Neural crest cell (in vitro differentiated cells): ENCODE results near the gene MTCL1. TPM values are rescaled to one million over a fixed set of nuclear protein-coding genes. Genes with fewer than 3 reads are reported as not detected.

ENCODE experiments used
- DNase-seq: peaks from one replicate; pipeline ENCODE4 v3.0.0; 2021; ENCODE audit warnings: low read depth, mixed read lengths, low spot score
- H3K27ac Mint-ChIP-seq: one replicate; pipeline ENCODE4 v1.8.0; 2021; ENCODE audit warnings: mild to moderate bottlenecking, mixed read lengths; ENCODE audit not compliant: unreplicated experiment
- H3K27me3 Mint-ChIP-seq: 2 replicates; pipeline ENCODE4 v1.8.0; 2021; ENCODE audit warnings: low read depth, mild to moderate bottlenecking, mixed read lengths
- H3K36me3 Mint-ChIP-seq: 2 replicates; pipeline ENCODE4 v1.8.0; 2021; ENCODE audit warnings: low read depth, mild to moderate bottlenecking, mixed read lengths
- H3K4me1 Mint-ChIP-seq: 2 replicates; pipeline ENCODE4 v1.8.0; 2021; ENCODE audit warnings: mixed read lengths
- H3K4me3 Mint-ChIP-seq: one replicate; pipeline ENCODE4 v1.8.0; 2021; ENCODE audit warnings: mild to moderate bottlenecking, mixed read lengths
- H3K9me3 Mint-ChIP-seq: 2 replicates; pipeline ENCODE4 v1.8.0; 2021; ENCODE audit warnings: mixed read lengths
- CTCF ChIP-seq: fragments of 200-600 bp; sonication (generic); conservative IDR thresholded peaks from 2 replicates; pipeline ENCODE4 v1.5.0; 2021; ENCODE audit warnings: antibody characterized with exemption, mild to moderate bottlenecking
- total RNA-seq: library from RNA; stranded (reverse); gene quantifications from 2 replicates; pipeline ENCODE4 v1.2.1, GENCODE V29; 2021

The MTCL1 gene
- total RNA-seq, 1 donor from 2014 or later: 17.8 TPM

- Mint-ChIP-seq H3K9me3 (no peaks in the 10 kb centered on the region), H3K27me3 (no peaks in the 10 kb centered on the region), H3K4me3 (no peak overlapping the region), H3K4me1 (peaks cover 19% of the 10 kb centered on the region), H3K27ac (peak overlapping the region; percentile 31), H3K36me3 (peaks cover 15% of the 10 kb centered on the region)
- DNase-seq: no peak
- TF ChIP-seq CTCF: no peak
These were observed 62.0 kb downstream of the MTCL1 start for GRCh38 chr18:8767340-8767739.

DNA sequence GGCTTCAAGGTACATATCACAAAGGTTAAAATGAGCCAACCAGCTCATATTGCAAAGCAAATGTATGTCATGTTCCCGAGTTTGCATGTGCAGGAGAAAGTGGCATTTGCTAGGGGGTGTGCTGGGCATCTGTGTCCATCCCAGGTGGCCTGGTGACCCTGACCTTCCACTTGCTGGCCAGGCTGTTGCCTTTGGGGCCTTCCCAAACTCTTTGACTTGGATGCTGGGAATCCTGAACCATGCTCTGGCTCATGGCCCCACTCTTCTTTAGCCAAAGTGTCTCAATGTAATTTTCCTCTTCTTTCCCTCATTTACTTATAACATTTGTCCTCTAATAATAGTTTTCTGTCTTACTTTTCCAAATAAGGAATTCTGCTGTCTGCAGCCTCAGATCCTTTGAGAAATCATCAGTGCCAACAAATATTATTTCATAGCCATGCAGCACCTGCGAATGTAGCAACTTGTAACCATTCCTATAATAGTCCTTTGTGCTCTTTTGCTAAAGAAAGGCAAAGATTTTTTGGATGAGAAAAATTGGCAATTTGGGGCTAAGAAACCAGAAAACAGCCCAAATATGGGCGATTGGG is 64.2 kb downstream of the MTCL1 start:
- no peak for TF ChIP-seq CTCF
- Mint-ChIP-seq H3K9me3 (no peaks in the 10 kb centered on the region), H3K27me3 (no peaks in the 10 kb centered on the region), H3K4me3 (no peak overlapping the region), H3K27ac (no peak overlapping the region), H3K36me3 (peaks cover 4% of the 10 kb centered on the region), H3K4me1 (peaks cover 25% of the 10 kb centered on the region)
- DNase-seq: no peak

DNA sequence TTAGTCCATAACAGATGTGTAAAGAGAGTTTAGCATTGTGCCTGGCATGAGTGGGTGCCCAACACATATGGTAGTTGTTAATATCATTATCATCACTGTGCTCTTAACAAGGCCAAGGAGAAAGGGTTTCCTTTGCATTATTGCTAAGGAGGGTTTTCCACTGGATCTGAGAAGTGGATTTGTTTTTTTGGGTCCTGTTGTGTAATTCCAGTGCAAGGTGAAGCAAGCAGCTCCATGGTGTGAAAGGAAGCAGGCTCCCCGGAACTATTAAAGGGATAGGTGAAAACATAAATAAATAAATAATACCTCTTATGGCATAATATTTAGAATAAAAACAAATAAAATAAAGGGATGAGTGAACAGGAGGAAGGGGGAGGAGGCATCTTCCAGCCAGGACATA is 65.3 kb downstream of the MTCL1 start:
- no peaks in the 10 kb centered on the region for H3K36me3 Mint-ChIP-seq
- no peak for TF ChIP-seq CTCF
- no peak overlapping the region for H3K4me3 Mint-ChIP-seq
- H3K27ac Mint-ChIP-seq: no peak overlapping the region
- no peaks in the 10 kb centered on the region for H3K9me3 Mint-ChIP-seq
- H3K27me3 Mint-ChIP-seq: no peaks in the 10 kb centered on the region
- H3K4me1 Mint-ChIP-seq: peaks cover 22% of the 10 kb centered on the region
- no peak for DNase-seq

DNA sequence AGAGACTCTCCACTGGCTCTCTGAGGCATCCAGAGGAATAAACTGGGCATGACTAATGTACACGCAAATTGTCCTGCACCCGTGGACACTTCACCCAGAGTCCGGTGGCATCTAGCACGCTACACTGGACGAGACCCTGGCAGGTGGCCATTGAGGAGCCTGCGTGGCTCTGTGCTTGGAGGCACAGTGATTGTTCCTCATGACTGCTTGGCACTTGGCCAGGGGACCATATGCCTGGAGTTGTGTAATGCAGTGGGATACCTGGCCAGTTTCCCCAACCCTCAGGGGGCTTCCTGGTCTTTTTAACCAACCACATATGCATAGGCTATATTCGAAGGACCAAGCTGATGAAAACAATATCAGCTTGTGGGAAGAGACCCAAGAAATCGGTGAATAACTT is 66.6 kb downstream of the MTCL1 start:
- H3K4me3 Mint-ChIP-seq: no peak overlapping the region
- no peaks in the 10 kb centered on the region for H3K9me3 Mint-ChIP-seq
- TF ChIP-seq CTCF: no peak
- H3K27me3 Mint-ChIP-seq: no peaks in the 10 kb centered on the region
- peaks cover 14% of the 10 kb centered on the region for H3K4me1 Mint-ChIP-seq
- peak overlapping the region; percentile 78 for H3K27ac Mint-ChIP-seq
- H3K36me3 Mint-ChIP-seq: no peaks in the 10 kb centered on the region
- DNase-seq: no peak

DNA sequence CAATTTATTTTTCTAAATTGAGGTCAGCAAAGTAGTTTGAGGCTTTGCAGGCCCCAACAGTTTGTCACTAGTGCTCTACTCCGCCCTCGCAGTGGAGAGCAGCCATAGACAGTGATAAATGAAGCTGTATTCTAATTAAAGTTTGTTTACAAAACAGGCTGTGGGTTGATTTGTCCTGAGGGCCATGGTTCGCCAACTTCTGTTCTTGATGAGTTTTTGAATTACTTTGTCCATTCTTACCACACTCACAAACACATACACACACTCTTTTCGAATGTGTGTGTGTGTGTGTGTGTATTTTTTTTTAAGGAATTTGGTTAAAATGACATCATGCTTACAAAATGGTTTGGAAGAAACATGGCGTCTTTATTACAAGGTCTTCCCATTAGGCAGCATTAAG is 68.6 kb downstream of the MTCL1 start:
- Mint-ChIP-seq H3K27ac (no peak overlapping the region), H3K27me3 (no peaks in the 10 kb centered on the region), H3K4me1 (peaks cover 27% of the 10 kb centered on the region), H3K9me3 (no peaks in the 10 kb centered on the region), H3K4me3 (no peak overlapping the region), H3K36me3 (no peaks in the 10 kb centered on the region)
- DNase-seq: no peak
- no peak for TF ChIP-seq CTCF
